Measurements from ENCODE around the gene PLIN3. TPM values are rescaled to one million over a fixed set of nuclear protein-coding genes. Genes with fewer than 3 reads are reported as not detected.

The PLIN3 gene
- total RNA-seq, 1 experiment from 2014 or later: 63.8 TPM

DNA sequence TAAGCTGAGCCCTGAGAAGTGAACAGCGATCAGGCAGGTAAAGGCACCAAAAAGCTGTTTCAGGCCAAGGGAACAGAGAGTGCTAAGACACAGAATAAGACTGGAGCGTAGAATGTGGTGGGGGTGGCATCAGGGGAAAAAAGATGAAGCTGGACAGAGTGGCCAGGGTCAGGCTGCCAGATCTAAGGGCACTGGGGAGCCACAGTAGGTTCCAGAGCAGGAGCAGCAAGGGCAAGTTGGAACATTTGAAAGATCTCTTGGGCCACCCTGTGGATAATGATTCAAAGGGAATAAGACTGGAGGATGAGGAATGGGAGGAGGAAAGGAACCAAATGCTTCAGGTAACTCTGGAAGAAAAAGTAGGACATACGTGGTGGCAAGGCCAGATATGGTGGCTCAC is 6.5 kb upstream of the PLIN3 start:
- H3K4me3 ChIP-seq (ENCODE audit: low read depth, low read length): no peak overlapping the region
- Mint-ChIP-seq H3K27me3 (ENCODE audit: insufficient read depth, unreplicated experiment) (no peaks in the 10 kb centered on the region), H3K9me3 (ENCODE audit: unreplicated experiment) (no peaks in the 10 kb centered on the region), H3K36me3 (ENCODE audit: insufficient read depth, unreplicated experiment) (no peaks in the 10 kb centered on the region), H3K4me1 (ENCODE audit: low read depth, unreplicated experiment) (peaks cover 6% of the 10 kb centered on the region), H3K27ac (ENCODE audit: unreplicated experiment) (no peak overlapping the region), H3K4me3 (ENCODE audit: unreplicated experiment) (no peak overlapping the region)
- ChIA-PET POLR2A (no interaction called here), CTCF (interaction anchor here (2.8 kb wide), 1 partner anchor 157 kb away, joined by 21 read pairs; no protein-coding TSS in a partner anchor)
- TF ChIP-seq, protein P1, sequence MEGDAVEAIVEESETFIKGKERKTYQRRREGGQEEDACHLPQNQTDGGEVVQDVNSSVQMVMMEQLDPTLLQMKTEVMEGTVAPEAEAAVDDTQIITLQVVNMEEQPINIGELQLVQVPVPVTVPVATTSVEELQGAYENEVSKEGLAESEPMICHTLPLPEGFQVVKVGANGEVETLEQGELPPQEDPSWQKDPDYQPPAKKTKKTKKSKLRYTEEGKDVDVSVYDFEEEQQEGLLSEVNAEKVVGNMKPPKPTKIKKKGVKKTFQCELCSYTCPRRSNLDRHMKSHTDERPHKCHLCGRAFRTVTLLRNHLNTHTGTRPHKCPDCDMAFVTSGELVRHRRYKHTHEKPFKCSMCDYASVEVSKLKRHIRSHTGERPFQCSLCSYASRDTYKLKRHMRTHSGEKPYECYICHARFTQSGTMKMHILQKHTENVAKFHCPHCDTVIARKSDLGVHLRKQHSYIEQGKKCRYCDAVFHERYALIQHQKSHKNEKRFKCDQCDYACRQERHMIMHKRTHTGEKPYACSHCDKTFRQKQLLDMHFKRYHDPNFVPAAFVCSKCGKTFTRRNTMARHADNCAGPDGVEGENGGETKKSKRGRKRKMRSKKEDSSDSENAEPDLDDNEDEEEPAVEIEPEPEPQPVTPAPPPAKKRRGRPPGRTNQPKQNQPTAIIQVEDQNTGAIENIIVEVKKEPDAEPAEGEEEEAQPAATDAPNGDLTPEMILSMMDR (IDR thresholded peaks at IDR 0.05; ENCODE audit: insufficient read depth in 1 of 2, low read depth in 1 of 2, low read length in 1 of 2, severe bottlenecking in 1 of 2, unreplicated experiment in 1 of 2): no peak
- no peaks in the 10 kb centered on the region for H3K27me3 ChIP-seq (replicated peaks; ENCODE audit: control insufficient read depth, insufficient read depth, low read length)
- no peaks in the 10 kb centered on the region for H3K9me3 ChIP-seq
- BruUV-seq (replicated peaks): no TSS peak
- intact Hi-C loops (cut with micrococcal nuclease; ENCODE audit: unreplicated experiment): no loop called here
- DNase-seq: no peak
- no peaks in the 10 kb centered on the region for H3K4me1 ChIP-seq
- no peaks in the 10 kb centered on the region for H3K36me3 ChIP-seq (ENCODE audit: control insufficient read depth, insufficient read depth, low read length)

DNA sequence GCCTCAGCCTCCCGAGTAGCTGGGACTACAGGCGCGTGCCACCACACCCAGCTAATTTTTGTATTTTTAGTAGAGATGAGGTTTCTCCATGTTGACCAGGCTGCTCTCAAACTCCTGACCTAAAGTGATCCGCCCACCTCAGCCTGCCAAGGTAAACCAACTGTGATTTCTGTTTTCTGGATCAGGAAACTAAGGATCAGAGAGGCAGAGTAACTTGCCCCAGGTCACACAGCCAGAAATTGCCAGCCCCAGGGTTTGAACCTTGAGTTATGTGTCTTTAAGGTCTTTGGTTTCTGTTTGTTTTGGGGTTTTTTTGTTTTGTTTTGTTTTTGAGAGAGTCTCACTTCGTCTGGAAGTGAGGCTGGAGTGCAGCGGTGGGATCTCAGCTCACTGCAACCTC is 4.2 kb upstream of the PLIN3 start:
- Histone ChIP-seq H3K4me1 (0 out of 2 replicates have a peak, but pooled peaks cover under 1% of the 10 kb centered on the region), H3K9me3 (no peaks in the 10 kb centered on the region), H3K27me3 (replicated peaks; ENCODE audit: control insufficient read depth, insufficient read depth, low read length) (no peaks in the 10 kb centered on the region), H3K36me3 (ENCODE audit: control insufficient read depth, insufficient read depth, low read length) (no peaks in the 10 kb centered on the region), H3K4me3 (ENCODE audit: low read depth, low read length) (no peak overlapping the region)
- ChIA-PET CTCF (interaction anchor here (1.6 to 2.8 kb wide), 2 partner anchors 35 to 159 kb away, joined by 5 to 21 read pairs; no protein-coding TSS in a partner anchor), POLR2A (no interaction called here)
- DNase-seq: no peak
- Mint-ChIP-seq H3K9me3 (ENCODE audit: unreplicated experiment) (no peaks in the 10 kb centered on the region), H3K27me3 (ENCODE audit: insufficient read depth, unreplicated experiment) (no peaks in the 10 kb centered on the region), H3K4me1 (ENCODE audit: low read depth, unreplicated experiment) (peaks cover 6% of the 10 kb centered on the region), H3K36me3 (ENCODE audit: insufficient read depth, unreplicated experiment) (peaks cover 12% of the 10 kb centered on the region), H3K4me3 (ENCODE audit: unreplicated experiment) (no peak overlapping the region), H3K27ac (ENCODE audit: unreplicated experiment) (no peak overlapping the region)
- no TSS peak for BruUV-seq (replicated peaks)
- TF ChIP-seq, protein P1 (IDR thresholded peaks at IDR 0.05; ENCODE audit: insufficient read depth in 1 of 2, low read depth in 1 of 2, low read length in 1 of 2, severe bottlenecking in 1 of 2, unreplicated experiment in 1 of 2): no peak
- intact Hi-C loops (cut with micrococcal nuclease; ENCODE audit: unreplicated experiment): loop anchor here (1.0 kb wide), 2 partner anchors 37 to 160 kb away; no protein-coding TSS in a partner anchor

GRCh38 chr19:4870025-4870700 is 2.7 kb upstream of the PLIN3 start:
- POLR2A ChIA-PET: no interaction called here
- Histone ChIP-seq H3K36me3 (ENCODE audit: control insufficient read depth, insufficient read depth, low read length) (no peaks in the 10 kb centered on the region), H3K4me1 (peaks cover 7% of the 10 kb centered on the region; the same call in 1 of the 2 replicates), H3K27me3 (replicated peaks; ENCODE audit: control insufficient read depth, insufficient read depth, low read length) (no peaks in the 10 kb centered on the region), H3K4me3 (ENCODE audit: low read depth, low read length) (no peak overlapping the region), H3K9me3 (no peaks in the 10 kb centered on the region)
- CTCF ChIA-PET: interaction anchor here (0.7 to 1.5 kb wide), 2 partner anchors 18 to 25 kb away, joined by 3 to 5 read pairs; no protein-coding TSS in a partner anchor
- Mint-ChIP-seq H3K27ac (ENCODE audit: unreplicated experiment) (no peak overlapping the region), H3K4me1 (ENCODE audit: low read depth, unreplicated experiment) (peaks cover 6% of the 10 kb centered on the region), H3K27me3 (ENCODE audit: insufficient read depth, unreplicated experiment) (no peaks in the 10 kb centered on the region), H3K36me3 (ENCODE audit: insufficient read depth, unreplicated experiment) (peaks cover 12% of the 10 kb centered on the region), H3K4me3 (ENCODE audit: unreplicated experiment) (no peak overlapping the region), H3K9me3 (ENCODE audit: unreplicated experiment) (no peaks in the 10 kb centered on the region)
- BruUV-seq (replicated peaks): no TSS peak
- intact Hi-C loops (cut with micrococcal nuclease; ENCODE audit: unreplicated experiment): no loop called here
- TF ChIP-seq, protein P1 (IDR thresholded peaks at IDR 0.05; ENCODE audit: insufficient read depth in 1 of 2, low read depth in 1 of 2, low read length in 1 of 2, severe bottlenecking in 1 of 2, unreplicated experiment in 1 of 2): no peak
- DNase-seq: peak; percentile 47 to 82

Data from Caco-2 (cell line).